Measurements from ENCODE around the gene GPC6. TPM values are rescaled to one million over a fixed set of nuclear protein-coding genes. Genes with fewer than 3 reads are reported as not detected.

The GPC6 gene
- polyA plus RNA-seq, 1 of the 3 experiments (the other 2 are of a cell fraction), result 6.7 TPM

- H3K27ac ChIP-seq (ENCODE audit: low read depth in 2 of 2, low read length in 1 of 2), result no peak overlapping the region
- H3K4me2 ChIP-seq, result no peak overlapping the region
- POLR2A ChIA-PET, result no interaction called here
- H3K4me1 ChIP-seq (ENCODE audit: control insufficient read depth in 1 of 2, insufficient read depth in 2 of 2, low read depth in 1 of 2, low read length in 1 of 2), result peaks cover 0 to 7% of the 10 kb centered on the region in 2 experiments; a peak in 2 of 4 replicates
- CTCF ChIA-PET, result interaction anchor here (1.1 kb wide), 2 partner anchors 24 to 27 kb away, joined by 3 read pairs; no protein-coding TSS in a partner anchor
- WGBS (ENCODE audit: low lambda C conversion rate), result 64% methylated on average over 4 of the region's 4 CpGs
- no peak overlapping the region for H3K9ac ChIP-seq
- H3F3A ChIP-seq (replicated peaks; ENCODE audit: insufficient read depth), result no peaks in the 10 kb centered on the region
- H3K27me3 ChIP-seq (ENCODE audit: insufficient read depth), result no peaks in the 10 kb centered on the region
- no peak overlapping the region for H2AFZ ChIP-seq (ENCODE audit: low read depth)
- H3K79me2 ChIP-seq (ENCODE audit: insufficient read depth), result no peaks in the 10 kb centered on the region
- H3K9me3 ChIP-seq, result no peaks in the 10 kb centered on the region
- DNase-seq, result no peak
- no peaks in the 10 kb centered on the region for H3K9me2 ChIP-seq
- H3K36me3 ChIP-seq (replicated peaks in 1 of 2; ENCODE audit: control insufficient read depth in 1 of 2, insufficient read depth in 2 of 2, low read length in 1 of 2), result no peaks in the 10 kb centered on the region
- no peak overlapping the region for H3K4me3 ChIP-seq (ENCODE audit: low read depth in 2 of 2, low read length in 1 of 2)
- no peaks in the 10 kb centered on the region for H4K20me1 ChIP-seq (ENCODE audit: insufficient read depth)
- no peak for TF ChIP-seq RXRA (IDR thresholded peaks at IDR 0.05; ENCODE audit: borderline replicate concordance, low read depth)
- no peak for TF ChIP-seq PBX3 (IDR thresholded peaks at IDR 0.05)
- peak; percentile 24; the same call in 1 of the 2 replicates for TF ChIP-seq GATA2 (CRISPR knock-in tag; IDR thresholded peaks at IDR 0.05)
- TF ChIP-seq USF2 (IDR thresholded peaks at IDR 0.05; ENCODE audit: borderline replicate concordance, low read depth, low read length), result no peak
Observed at GRCh38 chr13:94138831-94139230, 912.2 kb downstream of the GPC6 start.

GRCh38 chr13:94139393-94139995, 912.9 kb downstream of the GPC6 start:
- CTCF ChIA-PET, result interaction anchor here (0.7 to 1.1 kb wide), 4 partner anchors 24 to 1401 kb away, joined by 3 read pairs; no protein-coding TSS in a partner anchor
- POLR2A ChIA-PET, result no interaction called here

More at GRCh38 chr13:94139393-94139995, 912.9 kb downstream of the GPC6 start:
- Histone ChIP-seq H3F3A (replicated peaks; ENCODE audit: insufficient read depth) (no peaks in the 10 kb centered on the region), H3K4me1 (ENCODE audit: control insufficient read depth in 1 of 2, insufficient read depth in 2 of 2, low read depth in 1 of 2, low read length in 1 of 2) (peaks cover 0 to 7% of the 10 kb centered on the region in 2 experiments; a peak in 2 of 4 replicates), H3K79me2 (ENCODE audit: insufficient read depth) (no peaks in the 10 kb centered on the region), H3K9me2 (no peaks in the 10 kb centered on the region), H3K27me3 (ENCODE audit: insufficient read depth) (no peaks in the 10 kb centered on the region), H3K9ac (no peak overlapping the region), H4K20me1 (ENCODE audit: insufficient read depth) (no peaks in the 10 kb centered on the region), H3K4me3 (ENCODE audit: low read depth in 2 of 2, low read length in 1 of 2) (no peak overlapping the region), H3K36me3 (replicated peaks in 1 of 2; ENCODE audit: control insufficient read depth in 1 of 2, insufficient read depth in 2 of 2, low read length in 1 of 2) (no peaks in the 10 kb centered on the region), H3K27ac (ENCODE audit: low read depth in 2 of 2, low read length in 1 of 2) (no peak overlapping the region), H2AFZ (ENCODE audit: low read depth) (no peak overlapping the region), H3K9me3 (no peaks in the 10 kb centered on the region), H3K4me2 (no peak overlapping the region)
- DNase-seq, result no peak
- 100% methylated on average over 1 of the region's 1 CpG for WGBS (ENCODE audit: low lambda C conversion rate)
- TF ChIP-seq MAX (IDR thresholded peaks at IDR 0.05; ENCODE audit: low read depth) (no peak), GATA2 (CRISPR knock-in tag; IDR thresholded peaks at IDR 0.05) (0 out of 2 replicates have a peak, but pooled peaks have one; percentile 11), FOXM1 (IDR thresholded peaks at IDR 0.05; ENCODE audit: low read depth) (no peak), FOXJ3 (CRISPR knock-in tag; IDR thresholded peaks at IDR 0.05) (no peak), REST (IDR thresholded peaks at IDR 0.05; ENCODE audit: low read depth, low read length) (no peak), RFX5 (IDR thresholded peaks at IDR 0.05; ENCODE audit: low read length) (no peak), RXRA (IDR thresholded peaks at IDR 0.05; ENCODE audit: borderline replicate concordance, low read depth) (no peak)
